Measurements from ENCODE around the gene RHOBTB3. TPM values are rescaled to one million over a fixed set of nuclear protein-coding genes. Genes with fewer than 3 reads are reported as not detected.

Gene RHOBTB3
- total RNA-seq, 1 experiment from 2014 or later, result 6.8 TPM

DNA sequence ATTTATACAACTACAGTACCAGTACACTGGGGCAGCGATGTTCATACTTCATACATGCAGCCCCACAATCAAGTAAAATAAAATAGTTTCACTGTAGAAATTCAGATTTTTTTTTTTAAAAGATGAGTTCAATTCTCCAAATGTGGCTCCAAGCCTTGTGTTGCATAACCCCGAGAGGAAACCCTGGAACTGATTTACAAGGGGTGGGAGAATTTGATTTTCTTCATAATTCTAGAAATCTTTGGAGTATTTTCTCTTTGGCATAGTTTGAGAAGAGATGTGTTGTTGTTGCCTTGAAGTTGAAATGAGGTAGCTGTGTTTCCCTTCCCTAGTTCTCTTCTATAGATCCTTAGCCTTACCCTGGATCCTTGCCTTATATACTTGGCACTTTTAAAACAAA, 3.1 kb downstream of the RHOBTB3 start:
- H3K23me2 ChIP-seq (ENCODE audit: insufficient read length, low read depth, low read length, poor library complexity, severe bottlenecking), result peaks cover 13% of the 10 kb centered on the region
- Mint-ChIP-seq H3K9me3 (no peaks in the 10 kb centered on the region), H3K27ac (no peak overlapping the region), H3K36me3 (ENCODE audit: insufficient read depth in 1 of 3, low read depth in 3 of 3) (no peaks in the 10 kb centered on the region; a peak in 1 of 7 replicates), H3K4me3 (no peak overlapping the region), H3K4me1 (peaks cover 19 to 20% of the 10 kb centered on the region in 2 experiments), H3K27me3 (ENCODE audit: low read depth) (peaks cover 58% of the 10 kb centered on the region)
- H2BK20ac ChIP-seq (ENCODE audit: low read depth, low read length, poor library complexity, severe bottlenecking), result no peak overlapping the region
- H4K5ac ChIP-seq (ENCODE audit: insufficient read length, low read depth, low read length), result no peak overlapping the region
- H4K8ac ChIP-seq (replicated peaks; ENCODE audit: insufficient read length, low read depth, low read length), result no peak overlapping the region
- H2AFZ ChIP-seq (ENCODE audit: low read length), result no peak overlapping the region
- no peaks in the 10 kb centered on the region for H3K79me2 ChIP-seq (ENCODE audit: insufficient read depth, low read length)
- no peak overlapping the region for H2BK120ac ChIP-seq (ENCODE audit: low read depth, low read length, poor library complexity, severe bottlenecking)
- TF ChIP-seq, protein P1, sequence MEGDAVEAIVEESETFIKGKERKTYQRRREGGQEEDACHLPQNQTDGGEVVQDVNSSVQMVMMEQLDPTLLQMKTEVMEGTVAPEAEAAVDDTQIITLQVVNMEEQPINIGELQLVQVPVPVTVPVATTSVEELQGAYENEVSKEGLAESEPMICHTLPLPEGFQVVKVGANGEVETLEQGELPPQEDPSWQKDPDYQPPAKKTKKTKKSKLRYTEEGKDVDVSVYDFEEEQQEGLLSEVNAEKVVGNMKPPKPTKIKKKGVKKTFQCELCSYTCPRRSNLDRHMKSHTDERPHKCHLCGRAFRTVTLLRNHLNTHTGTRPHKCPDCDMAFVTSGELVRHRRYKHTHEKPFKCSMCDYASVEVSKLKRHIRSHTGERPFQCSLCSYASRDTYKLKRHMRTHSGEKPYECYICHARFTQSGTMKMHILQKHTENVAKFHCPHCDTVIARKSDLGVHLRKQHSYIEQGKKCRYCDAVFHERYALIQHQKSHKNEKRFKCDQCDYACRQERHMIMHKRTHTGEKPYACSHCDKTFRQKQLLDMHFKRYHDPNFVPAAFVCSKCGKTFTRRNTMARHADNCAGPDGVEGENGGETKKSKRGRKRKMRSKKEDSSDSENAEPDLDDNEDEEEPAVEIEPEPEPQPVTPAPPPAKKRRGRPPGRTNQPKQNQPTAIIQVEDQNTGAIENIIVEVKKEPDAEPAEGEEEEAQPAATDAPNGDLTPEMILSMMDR (conservative IDR thresholded peaks at IDR 0.05), result no peak
- H3K27me3 ChIP-seq (ENCODE audit: insufficient read depth, low read length), result peaks cover 8% of the 10 kb centered on the region; the same call in 1 of the 2 replicates
- no peaks in the 10 kb centered on the region for H3K9me3 ChIP-seq (ENCODE audit: control insufficient read depth, low read depth, low read length)
- no peak overlapping the region for H2BK15ac ChIP-seq (ENCODE audit: low read depth, low read length)
- no peak overlapping the region for H2AK5ac ChIP-seq (ENCODE audit: insufficient read length, low read length)
- no peak overlapping the region for H4K91ac ChIP-seq (ENCODE audit: insufficient read length, low read depth, low read length)
- no peak overlapping the region for H3K23ac ChIP-seq (ENCODE audit: insufficient read length, low read depth, low read length)
- no peak overlapping the region for H3K56ac ChIP-seq (ENCODE audit: insufficient read length, low read depth, low read length)
- no peak overlapping the region for H3K27ac ChIP-seq (ENCODE audit: insufficient read length, low read depth, low read length)
- no peak overlapping the region for H3K4ac ChIP-seq (ENCODE audit: low read depth, low read length)
- no peak overlapping the region for H3K18ac ChIP-seq (ENCODE audit: insufficient read length, low read depth, low read length)
- H3K79me1 ChIP-seq (ENCODE audit: insufficient read depth, low read depth, low read length, poor library complexity, severe bottlenecking), result no peaks in the 10 kb centered on the region
- no peak overlapping the region for H3T11ph ChIP-seq (ENCODE audit: low read length)
- no peak overlapping the region for H2BK5ac ChIP-seq (ENCODE audit: insufficient read length, low read length)
- no peak overlapping the region for H3K9ac ChIP-seq (ENCODE audit: extremely low read depth, insufficient read length, low read length)
- H3K4me2 ChIP-seq (ENCODE audit: insufficient read depth, insufficient read length, low read length), result no peak overlapping the region
- no peak for DNase-seq
- no peak overlapping the region for H3K14ac ChIP-seq (ENCODE audit: insufficient read depth, low read length)
- H3K4me1 ChIP-seq (ENCODE audit: insufficient read depth, low read length), result no peaks in the 10 kb centered on the region
- H4K20me1 ChIP-seq (ENCODE audit: control insufficient read depth, insufficient read depth, insufficient read length), result no peaks in the 10 kb centered on the region
- H2BK12ac ChIP-seq (ENCODE audit: insufficient read length, low read depth, low read length), result no peak overlapping the region
- WGBS (ENCODE audit: extremely low coverage, insufficient read length, low lambda C conversion rate), result no CpG with 5 or more reads among the region's 2 CpGs
